Stimulated activated CD8-positive, alpha-beta memory T cell treated with anti-CD3 and anti-CD28 coated beads, Interleukin-15, amount 100 ng/mL, for 24 hours (primary cell): ENCODE measurements around the gene FKBP10.
A peak's percentile ranks its signal among the peaks of the same experiment; 100 is the strongest.

Experiments used
- DNase-seq: peaks from one replicate; pipeline ENCODE4 v3.0.0-alpha.2; 2020; ENCODE audit warnings: low read depth

FKBP10 gene

GRCh38 chr17:41784207-41784744 lies 28.5 kb upstream of the FKBP10 start:
- no peak for DNase-seq

GRCh38 chr17:41785091-41785858 lies 27.5 kb upstream of the FKBP10 start:
- DNase-seq: no peak

GRCh38 chr17:41785859-41786226 lies 27.0 kb upstream of the FKBP10 start:
- DNase-seq: no peak

GRCh38 chr17:41786227-41787020 lies 26.4 kb upstream of the FKBP10 start, which contains the start of gene JUP:
TSS of gene JUP (minus strand) at chr17:41786711. CDS start at chr17:41771854, 14,857 bp downstream.
- peak; percentile 64 for DNase-seq

- no peak for DNase-seq
These were observed 25.8 kb upstream of the FKBP10 start for GRCh38 chr17:41787021-41787418.

GRCh38 chr17:41792845-41793783 lies 19.7 kb upstream of the FKBP10 start:
- no peak for DNase-seq

GRCh38 chr17:41793784-41794539 lies 18.8 kb upstream of the FKBP10 start:
- no peak for DNase-seq

GRCh38 chr17:41794540-41794975 lies 18.2 kb upstream of the FKBP10 start:
- DNase-seq: no peak

GRCh38 chr17:41796121-41796895 lies 16.5 kb upstream of the FKBP10 start:
- DNase-seq: no peak

GRCh38 chr17:41797377-41797776 lies 15.4 kb upstream of the FKBP10 start:
- no peak for DNase-seq

GRCh38 chr17:41799366-41799765 lies 13.4 kb upstream of the FKBP10 start:
- no peak for DNase-seq

GRCh38 chr17:41800601-41801373 lies 12.0 kb upstream of the FKBP10 start:
- no peak for DNase-seq

GRCh38 chr17:41801374-41802271 lies 11.2 kb upstream of the FKBP10 start:
- peak; percentile 70 for DNase-seq

GRCh38 chr17:41803049-41804020 lies 9.5 kb upstream of the FKBP10 start:
- no peak for DNase-seq

GRCh38 chr17:41806685-41807445 lies 5.9 kb upstream of the FKBP10 start:
- no peak for DNase-seq
